HG03103 (cell line): Measurements from ENCODE around the gene AFG3L2.

Experiments used
- ATAC-seq: cut with Tn5 transposase; IDR thresholded peaks from one replicate; pipeline ENCODE4 v1.9.1; 2021; ENCODE audit warnings: low read depth; ENCODE audit not compliant: unreplicated experiment

AFG3L2 gene

DNA sequence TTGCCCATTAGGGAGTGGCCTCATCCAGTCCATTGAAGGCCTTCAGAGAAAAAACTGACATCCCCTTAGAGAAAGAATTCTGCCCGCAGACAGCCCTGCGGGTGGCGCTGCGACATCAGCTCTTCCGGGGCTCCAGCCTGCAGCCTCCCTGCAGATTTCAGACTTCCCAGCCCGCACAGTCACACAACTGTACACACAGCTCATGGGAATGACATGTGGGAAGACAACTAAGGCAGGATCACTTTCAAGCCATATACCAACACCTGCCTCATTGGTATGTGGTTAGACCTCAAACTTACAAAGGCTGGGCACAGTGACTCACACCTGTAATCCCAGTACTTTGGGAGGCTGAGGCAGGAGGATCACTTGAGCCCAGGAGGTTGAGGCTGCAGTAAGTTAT, 93.8 kb downstream of the AFG3L2 start:
- ATAC-seq, result no peak

DNA sequence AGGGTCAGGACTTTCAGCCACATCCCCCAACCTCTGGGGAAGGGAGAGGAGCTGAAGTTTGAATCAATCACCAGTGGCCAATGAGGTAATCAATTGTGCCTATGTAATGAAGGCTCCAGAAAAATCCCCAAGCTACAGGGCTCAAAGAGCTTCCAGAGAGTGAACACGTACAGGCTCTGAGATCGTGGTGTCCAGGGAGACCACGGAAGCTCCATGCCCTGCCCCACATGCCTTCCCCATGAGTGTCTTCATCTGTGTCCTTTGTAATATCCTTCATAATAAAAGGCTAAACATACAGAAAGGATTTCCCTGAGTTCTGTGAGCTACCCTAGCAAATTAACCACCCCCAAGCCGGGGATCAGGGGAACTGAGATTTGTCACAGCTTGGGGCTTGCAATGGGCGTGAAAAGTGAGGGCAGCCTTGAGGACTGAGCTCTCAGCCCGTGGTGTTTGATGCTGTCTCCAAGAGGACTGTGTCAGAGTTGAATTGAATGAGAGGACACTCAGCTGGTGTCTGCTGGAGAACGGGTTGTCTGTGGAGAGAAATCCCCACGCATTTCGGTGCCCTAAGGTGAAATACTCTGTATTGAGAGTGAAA, 94.5 kb downstream of the AFG3L2 start:
- ATAC-seq, result no peak

DNA sequence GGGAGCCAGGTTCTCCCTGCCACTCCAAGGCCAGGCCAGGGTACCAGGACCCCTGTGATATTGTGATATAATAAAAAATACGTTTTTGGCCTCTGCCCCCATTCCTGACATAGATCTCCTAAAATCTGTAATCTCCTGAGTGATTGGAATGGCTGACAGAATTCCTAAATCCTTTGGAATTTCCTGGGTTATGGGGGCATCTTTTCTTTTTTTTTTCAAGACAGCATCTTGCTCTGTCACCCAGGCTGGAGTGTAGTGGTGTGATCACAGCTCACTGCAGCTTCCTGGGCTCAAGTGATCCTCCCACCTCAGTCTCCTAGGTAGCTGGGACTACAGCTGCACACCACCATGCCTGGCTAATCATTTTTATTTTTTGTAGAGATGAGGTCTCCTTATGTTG, 95.2 kb downstream of the AFG3L2 start:
- no peak for ATAC-seq

DNA sequence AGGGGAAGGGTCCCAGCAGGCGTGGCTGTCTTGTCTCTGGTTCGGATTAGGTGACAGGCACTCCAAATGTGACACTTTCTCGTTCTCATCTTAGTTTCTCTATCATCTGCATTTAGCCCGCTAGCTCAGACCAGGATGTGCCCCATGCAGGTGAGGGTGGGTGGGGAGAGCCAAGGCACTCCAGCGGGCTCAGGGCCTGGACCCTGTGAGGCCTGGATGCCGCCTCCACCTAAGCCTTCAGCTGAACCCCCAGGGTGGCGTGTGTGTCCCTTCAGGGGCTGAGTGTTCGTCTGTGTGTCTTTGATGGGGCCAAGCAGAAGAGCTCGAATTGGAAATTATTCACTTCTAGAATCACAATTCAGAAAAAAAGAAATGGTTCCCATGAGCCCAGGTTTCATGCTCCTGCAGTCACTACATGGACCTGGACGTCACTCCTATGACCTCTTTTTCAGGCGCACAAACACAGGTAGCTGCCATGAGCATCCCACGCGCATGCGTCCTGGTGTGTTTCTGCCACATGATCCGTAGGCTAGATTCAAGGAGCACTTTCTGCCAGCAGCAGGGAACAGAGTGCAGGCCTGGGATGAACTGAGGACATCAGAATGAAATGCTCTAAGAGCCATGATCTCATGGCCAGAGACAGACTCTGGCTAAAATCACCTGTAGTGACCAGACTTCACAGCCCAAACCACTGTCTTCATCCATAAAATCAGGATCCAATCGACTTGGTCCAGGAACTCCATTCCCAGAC, 97.1 kb downstream of the AFG3L2 start:
- no peak for ATAC-seq
